ENCODE results near the gene TNS3. TPM values are rescaled to one million over a fixed set of nuclear protein-coding genes. Genes with fewer than 3 reads are reported as not detected.

Gene TNS3
- total RNA-seq, 1 experiment from 2014 or later, result 143 TPM

GRCh38 chr7:47451851-47452205 is 130.1 kb downstream of the TNS3 start:
- Histone ChIP-seq H3K27ac (peak overlapping the region; percentile 83), H3K4me3 (peak overlapping the region; percentile 58), H3K4me2 (peak overlapping the region; percentile 86), H4K20me1 (ENCODE audit: insufficient read depth) (peaks cover 80% of the 10 kb centered on the region), H3K9me3 (ENCODE audit: insufficient read depth, low read depth) (no peaks in the 10 kb centered on the region), H3F3A (ENCODE audit: insufficient read depth, low read depth) (peaks cover 95% of the 10 kb centered on the region), H3K4me1 (replicated peaks; ENCODE audit: insufficient read depth) (peaks cover 96% of the 10 kb centered on the region), H3K79me2 (ENCODE audit: low read depth) (peaks cover 90% of the 10 kb centered on the region), H3K9me2 (ENCODE audit: insufficient read depth) (no peaks in the 10 kb centered on the region), H2AFZ (no peak overlapping the region), H3K27me3 (ENCODE audit: insufficient read depth, low read depth) (no peaks in the 10 kb centered on the region), H3K36me3 (ENCODE audit: low read depth) (peaks cover 39% of the 10 kb centered on the region; the same call in 1 of the 2 replicates)
- no peak for TF ChIP-seq EZH2 (IDR thresholded peaks at IDR 0.05; ENCODE audit: low read depth)
- no peak for TF ChIP-seq CTCF (conservative IDR thresholded peaks at IDR 0.05)
- POLR2A ChIA-PET (ENCODE audit: unreplicated experiment), result interaction anchor here (0.7 kb wide), 1 partner anchor 630 kb away, joined by 4 read pairs; no protein-coding TSS in a partner anchor
- no TSS peak for BruUV-seq (replicated peaks)
- DNase-seq, result no peak
- CTCF ChIA-PET, result interaction anchor here (0.5 kb wide), 1 partner anchor 93 kb away, joined by 6 read pairs; no protein-coding TSS in a partner anchor
- intact Hi-C loops (cut with micrococcal nuclease; ENCODE audit: unreplicated experiment), result loop anchor here (2.0 kb wide), 1 partner anchor 91 kb away; no protein-coding TSS in a partner anchor

- no peak overlapping the region for H3K4me3 ChIP-seq
- H2AFZ ChIP-seq, result no peak overlapping the region
- intact Hi-C loops (cut with micrococcal nuclease; ENCODE audit: unreplicated experiment), result loop anchor here (10.0 kb wide), 1 partner anchor 125 kb away; no protein-coding TSS in a partner anchor
- H3K27ac ChIP-seq, result no peak overlapping the region
- ChIA-PET CTCF (no interaction called here), POLR2A (ENCODE audit: unreplicated experiment) (no interaction called here)
- H3K9me2 ChIP-seq (ENCODE audit: insufficient read depth), result no peaks in the 10 kb centered on the region
- peaks cover 97% of the 10 kb centered on the region for H3K4me1 ChIP-seq (replicated peaks; ENCODE audit: insufficient read depth)
- no peak for DNase-seq
- peaks cover 89% of the 10 kb centered on the region for H3K79me2 ChIP-seq (ENCODE audit: low read depth)
- no peaks in the 10 kb centered on the region for H3K27me3 ChIP-seq (ENCODE audit: insufficient read depth, low read depth)
- peaks cover 97% of the 10 kb centered on the region for H3F3A ChIP-seq (ENCODE audit: insufficient read depth, low read depth)
- peaks cover 74% of the 10 kb centered on the region for H4K20me1 ChIP-seq (ENCODE audit: insufficient read depth)
- TF ChIP-seq CTCF (conservative IDR thresholded peaks at IDR 0.05) (no peak), EZH2 (IDR thresholded peaks at IDR 0.05; ENCODE audit: low read depth) (no peak)
- peaks cover 39% of the 10 kb centered on the region; the same call in 1 of the 2 replicates for H3K36me3 ChIP-seq (ENCODE audit: low read depth)
- H3K4me2 ChIP-seq, result peak overlapping the region; percentile 86; the same call in 1 of the 2 replicates
- no TSS peak for BruUV-seq (replicated peaks)
- no peaks in the 10 kb centered on the region for H3K9me3 ChIP-seq (ENCODE audit: insufficient read depth, low read depth)
Observed at GRCh38 chr7:47449810-47450590, 131.9 kb downstream of the TNS3 start.

- POLR2A ChIA-PET (ENCODE audit: unreplicated experiment), result no interaction called here
- no peaks in the 10 kb centered on the region for H3K9me2 ChIP-seq (ENCODE audit: insufficient read depth)
- CTCF ChIA-PET, result no interaction called here
- no TSS peak for BruUV-seq (replicated peaks)
- no peaks in the 10 kb centered on the region for H3K9me3 ChIP-seq (ENCODE audit: insufficient read depth, low read depth)
- intact Hi-C loops (cut with micrococcal nuclease; ENCODE audit: unreplicated experiment), result loop anchor here (10.0 kb wide), 1 partner anchor 126 kb away; no protein-coding TSS in a partner anchor
- no peak for DNase-seq
- peaks cover 89% of the 10 kb centered on the region for H3K79me2 ChIP-seq (ENCODE audit: low read depth)
- no peak overlapping the region for H2AFZ ChIP-seq
- peaks cover 94% of the 10 kb centered on the region for H3F3A ChIP-seq (ENCODE audit: insufficient read depth, low read depth)
- no peak overlapping the region for H3K4me2 ChIP-seq
- H3K36me3 ChIP-seq (ENCODE audit: low read depth), result peaks cover 39% of the 10 kb centered on the region; the same call in 1 of the 2 replicates
- H4K20me1 ChIP-seq (ENCODE audit: insufficient read depth), result peaks cover 74% of the 10 kb centered on the region
- no peaks in the 10 kb centered on the region for H3K27me3 ChIP-seq (ENCODE audit: insufficient read depth, low read depth)
- no peak overlapping the region for H3K4me3 ChIP-seq
- H3K4me1 ChIP-seq (replicated peaks; ENCODE audit: insufficient read depth), result peaks cover 97% of the 10 kb centered on the region
- no peak for TF ChIP-seq CTCF (conservative IDR thresholded peaks at IDR 0.05)
- no peak for TF ChIP-seq EZH2 (IDR thresholded peaks at IDR 0.05; ENCODE audit: low read depth)
- no peak overlapping the region for H3K27ac ChIP-seq
Observed at GRCh38 chr7:47448971-47449370, 132.9 kb downstream of the TNS3 start.
